ENCODE results near the gene ACOX2. TPM values are rescaled to one million over a fixed set of nuclear protein-coding genes. Genes with fewer than 3 reads are reported as not detected.
A peak's percentile ranks its signal among the peaks of the same experiment; 100 is the strongest.

Gene ACOX2
- total and polyA plus RNA-seq, 4 donors: 74.3 to 214 (median 141) TPM

DNA sequence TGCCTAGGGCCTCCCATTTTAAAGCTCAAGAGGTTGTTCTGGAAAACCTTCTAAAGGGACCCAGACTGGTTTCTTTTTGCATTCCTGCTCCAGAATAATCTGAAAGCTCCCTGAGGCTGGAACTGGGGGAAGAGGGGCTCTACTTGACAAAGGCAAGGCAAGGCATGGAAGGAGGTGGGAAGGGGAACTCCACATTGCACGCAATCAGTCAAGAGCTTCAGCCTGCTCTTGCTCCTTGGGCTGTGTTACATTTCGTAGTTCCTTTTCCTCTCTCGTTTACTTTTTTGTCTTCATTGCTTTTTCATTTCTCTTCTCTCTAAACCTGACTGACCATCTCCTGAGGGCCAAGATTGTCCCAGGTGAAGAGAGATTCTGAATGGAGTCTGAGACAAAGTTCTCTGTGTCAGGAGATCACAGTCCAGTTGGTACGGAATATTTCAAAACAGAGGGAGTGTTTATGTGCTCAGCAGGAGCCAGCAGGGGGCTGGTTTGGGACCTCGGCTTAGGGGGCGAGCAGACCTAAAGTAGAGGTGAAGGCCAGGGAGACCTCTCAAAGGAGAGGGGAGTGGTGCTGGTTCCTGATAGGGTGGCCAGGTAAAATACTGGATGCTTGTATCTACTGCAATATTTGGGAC lies 51.1 kb downstream of the ACOX2 start:
- H3K27me3 ChIP-seq (ENCODE audit: control insufficient read depth in 4 of 4, insufficient read depth in 4 of 4, low read length in 3 of 4): no peaks in the 10 kb centered on the region
- H3K36me3 ChIP-seq (ENCODE audit: control insufficient read depth in 4 of 4, insufficient read depth in 3 of 4, low read depth in 1 of 4, low read length in 3 of 4): no peaks in the 10 kb centered on the region
- no peak overlapping the region for H3K27ac ChIP-seq (ENCODE audit: low read depth in 1 of 2, low read length in 2 of 2)
- H3K9ac ChIP-seq (ENCODE audit: low read depth in 1 of 2, low read length in 2 of 2): no peak overlapping the region
- no peaks in the 10 kb centered on the region for H3K9me3 ChIP-seq (ENCODE audit: control insufficient read depth in 4 of 4, low read length in 3 of 4)
- TF ChIP-seq JUND (IDR thresholded peaks at IDR 0.05) (no peak), RXRA (IDR thresholded peaks at IDR 0.05) (peak in 1 of 2 donors; percentile 15), HNF4A (conservative IDR thresholded peaks at IDR 0.05) (peak; percentile 48 to 71), HNF4G (IDR thresholded peaks at IDR 0.05) (no peak)
- TF ChIP-seq, protein P1, sequence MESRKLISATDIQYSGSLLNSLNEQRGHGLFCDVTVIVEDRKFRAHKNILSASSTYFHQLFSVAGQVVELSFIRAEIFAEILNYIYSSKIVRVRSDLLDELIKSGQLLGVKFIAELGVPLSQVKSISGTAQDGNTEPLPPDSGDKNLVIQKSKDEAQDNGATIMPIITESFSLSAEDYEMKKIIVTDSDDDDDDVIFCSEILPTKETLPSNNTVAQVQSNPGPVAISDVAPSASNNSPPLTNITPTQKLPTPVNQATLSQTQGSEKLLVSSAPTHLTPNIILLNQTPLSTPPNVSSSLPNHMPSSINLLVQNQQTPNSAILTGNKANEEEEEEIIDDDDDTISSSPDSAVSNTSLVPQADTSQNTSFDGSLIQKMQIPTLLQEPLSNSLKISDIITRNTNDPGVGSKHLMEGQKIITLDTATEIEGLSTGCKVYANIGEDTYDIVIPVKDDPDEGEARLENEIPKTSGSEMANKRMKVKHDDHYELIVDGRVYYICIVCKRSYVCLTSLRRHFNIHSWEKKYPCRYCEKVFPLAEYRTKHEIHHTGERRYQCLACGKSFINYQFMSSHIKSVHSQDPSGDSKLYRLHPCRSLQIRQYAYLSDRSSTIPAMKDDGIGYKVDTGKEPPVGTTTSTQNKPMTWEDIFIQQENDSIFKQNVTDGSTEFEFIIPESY (IDR thresholded peaks at IDR 0.05): no peak
- TF ChIP-seq, protein P2, sequence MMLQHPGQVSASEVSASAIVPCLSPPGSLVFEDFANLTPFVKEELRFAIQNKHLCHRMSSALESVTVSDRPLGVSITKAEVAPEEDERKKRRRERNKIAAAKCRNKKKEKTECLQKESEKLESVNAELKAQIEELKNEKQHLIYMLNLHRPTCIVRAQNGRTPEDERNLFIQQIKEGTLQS (IDR thresholded peaks at IDR 0.05): no peak
- H3K4me1 ChIP-seq (ENCODE audit: control insufficient read depth in 4 of 4, insufficient read depth in 4 of 4, low read length in 3 of 4): peaks cover 8 to 22% (median 17%) of the 10 kb centered on the region in 4 donors
- no peak for DNase-seq (ENCODE audit: low spot score)
- WGBS: 71% methylated on average over 6 of the region's 6 CpGs
- no peak overlapping the region for H3K4me3 ChIP-seq (ENCODE audit: low read depth in 1 of 3, low read length in 3 of 3)

DNA sequence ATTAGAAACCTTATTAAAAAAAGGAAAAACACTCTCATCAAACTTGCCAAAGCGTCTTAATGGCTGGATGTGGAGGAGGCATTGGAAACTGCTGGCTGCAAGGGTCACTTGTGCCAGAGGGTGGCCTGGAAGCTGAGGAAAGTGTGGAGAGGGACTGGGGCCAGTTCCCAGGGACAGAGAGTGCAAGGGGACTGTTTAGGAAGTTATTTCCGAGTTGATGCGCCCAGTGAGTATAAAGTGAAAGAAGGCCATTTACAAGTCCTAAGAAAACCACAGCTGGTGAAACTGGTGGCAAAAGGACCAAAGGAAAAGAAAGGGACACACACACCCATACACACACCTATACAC lies 52.3 kb downstream of the ACOX2 start:
- H3K9me3 ChIP-seq (ENCODE audit: control insufficient read depth in 4 of 4, low read length in 3 of 4): no peaks in the 10 kb centered on the region
- H3K9ac ChIP-seq (ENCODE audit: low read depth in 1 of 2, low read length in 2 of 2): no peak overlapping the region
- no peak for TF ChIP-seq HNF4G (IDR thresholded peaks at IDR 0.05)
- TF ChIP-seq, protein P2 (IDR thresholded peaks at IDR 0.05): no peak
- TF ChIP-seq, protein P3, sequence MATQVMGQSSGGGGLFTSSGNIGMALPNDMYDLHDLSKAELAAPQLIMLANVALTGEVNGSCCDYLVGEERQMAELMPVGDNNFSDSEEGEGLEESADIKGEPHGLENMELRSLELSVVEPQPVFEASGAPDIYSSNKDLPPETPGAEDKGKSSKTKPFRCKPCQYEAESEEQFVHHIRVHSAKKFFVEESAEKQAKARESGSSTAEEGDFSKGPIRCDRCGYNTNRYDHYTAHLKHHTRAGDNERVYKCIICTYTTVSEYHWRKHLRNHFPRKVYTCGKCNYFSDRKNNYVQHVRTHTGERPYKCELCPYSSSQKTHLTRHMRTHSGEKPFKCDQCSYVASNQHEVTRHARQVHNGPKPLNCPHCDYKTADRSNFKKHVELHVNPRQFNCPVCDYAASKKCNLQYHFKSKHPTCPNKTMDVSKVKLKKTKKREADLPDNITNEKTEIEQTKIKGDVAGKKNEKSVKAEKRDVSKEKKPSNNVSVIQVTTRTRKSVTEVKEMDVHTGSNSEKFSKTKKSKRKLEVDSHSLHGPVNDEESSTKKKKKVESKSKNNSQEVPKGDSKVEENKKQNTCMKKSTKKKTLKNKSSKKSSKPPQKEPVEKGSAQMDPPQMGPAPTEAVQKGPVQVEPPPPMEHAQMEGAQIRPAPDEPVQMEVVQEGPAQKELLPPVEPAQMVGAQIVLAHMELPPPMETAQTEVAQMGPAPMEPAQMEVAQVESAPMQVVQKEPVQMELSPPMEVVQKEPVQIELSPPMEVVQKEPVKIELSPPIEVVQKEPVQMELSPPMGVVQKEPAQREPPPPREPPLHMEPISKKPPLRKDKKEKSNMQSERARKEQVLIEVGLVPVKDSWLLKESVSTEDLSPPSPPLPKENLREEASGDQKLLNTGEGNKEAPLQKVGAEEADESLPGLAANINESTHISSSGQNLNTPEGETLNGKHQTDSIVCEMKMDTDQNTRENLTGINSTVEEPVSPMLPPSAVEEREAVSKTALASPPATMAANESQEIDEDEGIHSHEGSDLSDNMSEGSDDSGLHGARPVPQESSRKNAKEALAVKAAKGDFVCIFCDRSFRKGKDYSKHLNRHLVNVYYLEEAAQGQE (IDR thresholded peaks at IDR 0.05): no peak
- TF ChIP-seq HNF4A (conservative IDR thresholded peaks at IDR 0.05): no peak
- TF ChIP-seq JUND (IDR thresholded peaks at IDR 0.05): no peak
- no peak for TF ChIP-seq FOXA1 (IDR thresholded peaks at IDR 0.05)
- TF ChIP-seq RAD21 (IDR thresholded peaks at IDR 0.05): no peak
- H3K27ac ChIP-seq (ENCODE audit: low read depth in 1 of 2, low read length in 2 of 2): no peak overlapping the region
- peaks cover 8 to 18% (median 14%) of the 10 kb centered on the region in 4 donors for H3K4me1 ChIP-seq (ENCODE audit: control insufficient read depth in 4 of 4, insufficient read depth in 4 of 4, low read length in 3 of 4)
- no peaks in the 10 kb centered on the region for H3K27me3 ChIP-seq (ENCODE audit: control insufficient read depth in 4 of 4, insufficient read depth in 4 of 4, low read length in 3 of 4)
- no peak overlapping the region for H3K4me3 ChIP-seq (ENCODE audit: low read depth in 1 of 3, low read length in 3 of 3)
- no peak for DNase-seq (ENCODE audit: low spot score)
- 85% methylated on average over 3 of the region's 3 CpGs for WGBS
- H3K36me3 ChIP-seq (ENCODE audit: control insufficient read depth in 4 of 4, insufficient read depth in 3 of 4, low read depth in 1 of 4, low read length in 3 of 4): no peaks in the 10 kb centered on the region

DNA sequence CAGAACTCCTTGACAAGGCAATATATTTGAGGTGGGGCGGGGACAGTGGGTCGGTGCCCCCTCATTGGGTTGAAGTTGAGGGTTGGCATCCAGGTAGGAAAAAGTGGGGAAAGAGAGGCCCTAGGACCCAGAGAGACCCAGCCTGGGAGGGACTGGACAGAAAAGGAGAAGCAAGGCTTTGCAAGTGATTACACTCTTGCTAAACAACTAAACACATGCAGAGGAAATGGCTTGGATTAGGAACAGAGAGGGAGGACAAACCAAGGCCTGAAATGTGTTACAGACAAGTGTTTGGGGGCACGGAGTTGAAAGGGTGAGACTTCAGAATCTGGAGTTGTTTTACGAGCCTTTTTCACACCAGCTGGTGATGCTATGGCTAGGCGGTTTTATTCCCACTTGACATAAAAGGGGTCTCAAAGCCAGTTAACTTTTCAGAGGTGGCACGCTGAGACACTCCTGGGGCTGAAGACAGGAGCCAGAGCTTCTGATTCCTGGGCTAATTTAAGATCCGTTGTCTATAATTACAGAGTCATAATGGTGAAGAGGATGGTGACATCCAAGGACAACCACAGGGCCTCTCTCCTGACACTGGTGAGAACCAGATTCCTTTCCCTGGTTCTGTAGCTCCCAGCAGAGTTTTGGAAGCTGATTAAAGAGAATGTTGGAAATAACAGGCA lies 52.8 kb downstream of the ACOX2 start:
- no peaks in the 10 kb centered on the region for H3K27me3 ChIP-seq (ENCODE audit: control insufficient read depth in 4 of 4, insufficient read depth in 4 of 4, low read length in 3 of 4)
- H3K9me3 ChIP-seq (ENCODE audit: control insufficient read depth in 4 of 4, low read length in 3 of 4): no peaks in the 10 kb centered on the region
- H3K4me1 ChIP-seq (ENCODE audit: control insufficient read depth in 4 of 4, insufficient read depth in 4 of 4, low read length in 3 of 4): peaks cover 8 to 17% (median 14%) of the 10 kb centered on the region in 4 donors
- WGBS: 83% methylated on average over 7 of the region's 7 CpGs
- H3K36me3 ChIP-seq (ENCODE audit: control insufficient read depth in 4 of 4, insufficient read depth in 3 of 4, low read depth in 1 of 4, low read length in 3 of 4): no peaks in the 10 kb centered on the region
- H3K27ac ChIP-seq (ENCODE audit: low read depth in 1 of 2, low read length in 2 of 2): no peak overlapping the region
- H3K9ac ChIP-seq (ENCODE audit: low read depth in 1 of 2, low read length in 2 of 2): no peak overlapping the region
- H3K4me3 ChIP-seq (ENCODE audit: low read depth in 1 of 3, low read length in 3 of 3): no peak overlapping the region
- no peak for DNase-seq (ENCODE audit: low spot score)
- TF ChIP-seq JUND (IDR thresholded peaks at IDR 0.05): no peak
- TF ChIP-seq, protein P4, sequence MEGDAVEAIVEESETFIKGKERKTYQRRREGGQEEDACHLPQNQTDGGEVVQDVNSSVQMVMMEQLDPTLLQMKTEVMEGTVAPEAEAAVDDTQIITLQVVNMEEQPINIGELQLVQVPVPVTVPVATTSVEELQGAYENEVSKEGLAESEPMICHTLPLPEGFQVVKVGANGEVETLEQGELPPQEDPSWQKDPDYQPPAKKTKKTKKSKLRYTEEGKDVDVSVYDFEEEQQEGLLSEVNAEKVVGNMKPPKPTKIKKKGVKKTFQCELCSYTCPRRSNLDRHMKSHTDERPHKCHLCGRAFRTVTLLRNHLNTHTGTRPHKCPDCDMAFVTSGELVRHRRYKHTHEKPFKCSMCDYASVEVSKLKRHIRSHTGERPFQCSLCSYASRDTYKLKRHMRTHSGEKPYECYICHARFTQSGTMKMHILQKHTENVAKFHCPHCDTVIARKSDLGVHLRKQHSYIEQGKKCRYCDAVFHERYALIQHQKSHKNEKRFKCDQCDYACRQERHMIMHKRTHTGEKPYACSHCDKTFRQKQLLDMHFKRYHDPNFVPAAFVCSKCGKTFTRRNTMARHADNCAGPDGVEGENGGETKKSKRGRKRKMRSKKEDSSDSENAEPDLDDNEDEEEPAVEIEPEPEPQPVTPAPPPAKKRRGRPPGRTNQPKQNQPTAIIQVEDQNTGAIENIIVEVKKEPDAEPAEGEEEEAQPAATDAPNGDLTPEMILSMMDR (IDR thresholded peaks at IDR 0.05; ENCODE audit: low read depth, low read length, missing input control): no peak
- TF ChIP-seq RXRA (IDR thresholded peaks at IDR 0.05): no peak
- no peak for TF ChIP-seq FOXA1 (IDR thresholded peaks at IDR 0.05)
- no peak for TF ChIP-seq GABPA (IDR thresholded peaks at IDR 0.05 in 1 of 2, conservative IDR thresholded peaks at IDR 0.05 in 1 of 2)
- no peak for TF ChIP-seq HNF4A (conservative IDR thresholded peaks at IDR 0.05)
- no peak for TF ChIP-seq YY1 (IDR thresholded peaks at IDR 0.05)
- TF ChIP-seq, protein P5, sequence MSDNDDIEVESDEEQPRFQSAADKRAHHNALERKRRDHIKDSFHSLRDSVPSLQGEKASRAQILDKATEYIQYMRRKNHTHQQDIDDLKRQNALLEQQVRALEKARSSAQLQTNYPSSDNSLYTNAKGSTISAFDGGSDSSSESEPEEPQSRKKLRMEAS (IDR thresholded peaks at IDR 0.05): no peak
- no peak for TF ChIP-seq TAF1 (conservative IDR thresholded peaks at IDR 0.05)
- TF ChIP-seq, protein P2 (IDR thresholded peaks at IDR 0.05): no peak
- no peak for TF ChIP-seq SP1 (IDR thresholded peaks at IDR 0.05)
